ENCODE data around the gene ELOVL1.
"Not testable (repeated sequence)": the region's sequence is repeated elsewhere in the genome, so short reads cannot be mapped to it uniquely, and the experiment has no call there.

Gene ELOVL1

GRCh38 chr1:43367904-43368645 lies at the start of gene ELOVL1:
Gene ELOVL1 (minus strand): TSS chr1:43368011. CDS start chr1:43365609, 2,402 bp downstream.
- FAIRE-seq = no peak

DNA sequence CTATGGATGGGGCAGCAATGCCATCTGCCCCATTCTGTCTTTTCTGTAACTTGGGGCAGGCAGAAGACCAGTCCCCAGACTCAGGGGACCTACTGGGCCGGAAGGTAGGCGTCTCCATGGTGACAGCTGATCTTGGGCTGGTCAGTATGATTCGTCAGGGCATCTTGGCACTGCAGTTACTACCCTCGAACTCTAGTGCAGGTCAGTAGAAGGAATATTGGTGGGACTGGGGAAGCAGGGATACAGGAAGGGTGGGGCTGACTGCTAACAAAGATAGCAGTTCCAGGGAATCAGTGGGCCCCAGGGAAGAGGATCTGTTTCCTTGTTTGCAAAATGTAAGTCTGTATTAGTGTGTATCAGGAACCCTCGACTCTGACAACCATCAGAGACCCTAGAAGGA lies 48.1 kb upstream of the ELOVL1 start:
- FAIRE-seq = no peak

DNA sequence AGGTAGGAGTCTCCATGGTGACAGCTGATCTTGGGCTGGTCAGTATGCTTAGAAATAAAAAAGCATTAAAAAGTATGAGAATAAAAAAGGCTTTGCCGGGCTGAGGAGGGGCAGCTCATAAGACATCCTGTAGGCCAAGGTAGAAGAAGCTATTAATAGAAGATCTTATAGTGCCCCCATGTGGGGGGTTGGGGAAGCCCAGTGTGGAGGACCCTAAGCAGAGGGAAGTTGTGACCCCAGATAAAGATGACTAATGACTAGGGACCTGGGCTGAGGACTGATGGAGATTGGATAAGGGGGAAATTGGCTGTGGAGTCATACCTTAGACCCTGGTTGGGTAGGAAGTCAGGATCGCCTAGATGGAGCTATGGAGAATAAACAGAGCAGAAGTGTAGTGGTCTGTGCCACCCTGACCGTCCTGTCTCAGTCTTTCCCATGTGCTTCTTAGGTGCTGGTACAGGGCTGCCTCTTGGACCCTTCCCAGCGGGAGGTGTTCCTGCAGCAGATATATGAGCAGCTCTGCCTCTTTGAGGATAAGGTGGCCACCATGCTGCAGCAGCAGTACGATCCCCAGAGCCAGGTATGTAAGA lies 46.9 kb upstream of the ELOVL1 start:
- FAIRE-seq = no peak

- not testable (repeated sequence) for FAIRE-seq
Observed at GRCh38 chr1:43413426-43413825, 45.6 kb upstream of the ELOVL1 start.

DNA sequence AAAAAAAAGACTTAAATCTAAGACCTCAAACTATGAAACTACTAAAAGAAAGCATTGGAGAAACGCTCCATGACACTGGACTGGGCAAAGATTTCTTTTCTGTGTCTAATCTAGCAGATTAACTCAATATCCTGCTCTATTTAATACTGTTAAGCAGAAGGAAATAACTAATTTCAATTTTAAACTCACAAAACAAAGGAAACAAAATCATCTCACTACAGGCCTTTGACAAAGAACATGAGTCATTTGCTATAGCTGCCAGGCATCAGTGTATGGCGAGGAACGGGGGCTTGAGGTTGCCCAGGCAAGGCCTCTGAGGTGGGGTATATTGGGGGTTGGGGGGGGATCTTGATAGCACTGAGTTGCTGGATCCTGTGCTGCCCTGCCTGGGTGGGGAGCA lies 42.8 kb upstream of the ELOVL1 start:
- FAIRE-seq = no peak

GRCh38 chr1:43405876-43406234 lies 38.0 kb upstream of the ELOVL1 start:
- FAIRE-seq = no peak

DNA sequence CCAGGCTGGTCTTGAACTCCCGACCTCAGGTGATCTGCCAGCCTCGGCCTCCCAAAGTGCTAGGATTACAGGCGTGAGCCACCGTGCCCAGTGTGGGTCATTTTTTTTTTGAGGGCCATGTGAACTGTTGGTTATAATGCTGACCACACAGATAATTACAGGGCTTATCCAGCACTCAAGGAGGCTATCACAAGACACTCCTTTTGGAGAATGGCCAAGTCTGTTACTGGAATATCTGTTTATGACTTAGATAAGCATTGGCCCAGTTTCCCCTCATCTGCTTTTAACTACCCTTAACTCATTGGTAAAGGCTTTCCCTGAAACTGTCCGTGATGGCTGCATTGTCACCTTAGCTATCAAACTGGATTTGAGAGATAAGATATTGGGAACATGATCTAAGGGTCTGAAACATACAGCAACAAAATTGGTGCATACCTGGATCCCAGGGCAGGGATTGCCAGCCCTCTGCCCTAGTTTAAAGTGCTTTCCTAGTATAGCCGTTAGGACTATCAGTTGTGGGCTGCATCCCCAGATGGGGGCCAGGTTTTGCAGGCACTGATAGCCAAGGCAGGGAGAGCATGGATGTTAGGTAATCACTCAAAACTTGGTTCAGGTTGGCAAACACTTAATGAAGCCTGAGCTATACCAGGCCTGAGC lies 37.5 kb upstream of the ELOVL1 start:
- FAIRE-seq = no peak

DNA sequence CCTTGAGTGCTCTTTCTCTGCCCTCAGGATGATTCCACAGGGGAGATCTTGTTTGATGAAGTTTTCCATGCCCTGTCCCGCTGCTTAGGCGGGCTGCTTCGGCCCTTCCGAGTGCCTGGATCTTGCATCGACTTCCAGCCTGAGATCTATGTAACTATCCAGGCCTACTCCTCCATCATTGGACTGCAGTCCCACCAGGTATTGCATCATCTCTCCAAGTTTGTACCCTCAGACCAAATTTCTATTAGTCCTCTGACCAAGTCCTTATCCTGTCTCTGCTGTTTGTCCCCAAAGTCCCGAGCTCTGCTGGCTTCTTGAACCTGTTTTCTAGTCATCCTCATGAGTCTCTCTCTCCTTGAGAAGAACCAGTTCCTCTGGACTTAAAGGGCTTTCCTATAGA lies 36.5 kb upstream of the ELOVL1 start:
- FAIRE-seq = no peak

GRCh38 chr1:43402089-43402865 lies 34.5 kb upstream of the ELOVL1 start:
- no peak for FAIRE-seq

DNA sequence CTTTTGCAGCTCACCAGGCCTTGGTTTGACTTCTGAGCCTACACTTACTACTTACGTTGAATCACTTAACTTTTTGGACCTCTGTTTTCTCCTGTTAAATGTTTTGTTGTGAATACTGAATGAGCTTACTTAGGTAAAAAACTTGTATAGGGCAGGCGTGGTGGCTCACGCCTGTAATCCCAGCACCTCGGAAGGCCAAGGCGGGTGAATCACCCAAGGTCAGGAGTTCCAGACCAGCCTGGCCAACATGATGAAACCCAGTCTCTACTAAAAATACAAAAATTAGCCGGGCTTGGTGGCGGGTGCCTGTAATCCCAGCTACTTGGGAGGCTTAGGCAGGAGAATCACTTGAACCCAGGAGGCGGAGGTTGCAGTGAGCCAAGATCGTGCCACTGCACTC lies 32.6 kb upstream of the ELOVL1 start:
- FAIRE-seq = not testable (repeated sequence)

DNA sequence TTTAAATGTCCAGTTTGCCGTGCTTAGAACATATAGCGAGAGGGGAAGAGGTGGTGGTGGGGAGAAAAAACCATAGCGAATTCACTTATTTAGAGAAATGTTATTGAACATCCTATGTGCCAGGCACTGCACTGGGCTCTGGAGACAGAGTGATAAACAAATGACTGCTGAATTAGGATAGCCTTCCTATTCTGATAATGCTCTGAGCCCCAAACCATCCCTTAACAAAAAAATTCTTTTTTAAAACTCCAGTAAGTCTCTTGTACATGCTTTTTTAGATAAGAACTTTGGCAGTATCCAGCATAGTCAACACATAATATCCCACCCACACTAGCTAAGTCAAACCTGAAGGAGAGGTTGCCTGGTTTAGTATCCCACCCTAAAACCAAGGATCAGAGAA lies 30.4 kb upstream of the ELOVL1 start:
- FAIRE-seq = no peak

- FAIRE-seq = no peak
Observed at GRCh38 chr1:43396059-43396458, 28.2 kb upstream of the ELOVL1 start.

DNA sequence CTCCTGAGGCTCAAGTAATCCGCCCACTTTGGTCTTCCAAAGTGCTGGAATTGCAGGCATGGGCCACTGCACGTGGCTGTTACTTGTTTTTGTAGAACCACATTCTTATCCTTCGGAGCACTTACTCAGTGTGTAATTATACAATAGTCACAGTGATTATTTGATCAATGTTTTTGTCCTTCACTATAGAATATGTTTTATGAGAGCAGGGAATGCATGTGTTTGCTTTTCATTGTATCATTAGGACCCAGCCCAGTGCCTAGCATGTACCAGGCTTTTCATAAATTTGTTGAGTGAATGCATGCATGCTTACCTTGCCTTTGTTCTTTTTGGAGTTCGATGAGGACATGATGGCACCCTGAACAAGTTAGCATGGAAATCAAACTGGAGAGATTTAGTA lies 27.7 kb upstream of the ELOVL1 start:
- FAIRE-seq = no peak

GRCh38 chr1:43392702-43393101 lies 24.9 kb upstream of the ELOVL1 start:
- FAIRE-seq = no peak

DNA sequence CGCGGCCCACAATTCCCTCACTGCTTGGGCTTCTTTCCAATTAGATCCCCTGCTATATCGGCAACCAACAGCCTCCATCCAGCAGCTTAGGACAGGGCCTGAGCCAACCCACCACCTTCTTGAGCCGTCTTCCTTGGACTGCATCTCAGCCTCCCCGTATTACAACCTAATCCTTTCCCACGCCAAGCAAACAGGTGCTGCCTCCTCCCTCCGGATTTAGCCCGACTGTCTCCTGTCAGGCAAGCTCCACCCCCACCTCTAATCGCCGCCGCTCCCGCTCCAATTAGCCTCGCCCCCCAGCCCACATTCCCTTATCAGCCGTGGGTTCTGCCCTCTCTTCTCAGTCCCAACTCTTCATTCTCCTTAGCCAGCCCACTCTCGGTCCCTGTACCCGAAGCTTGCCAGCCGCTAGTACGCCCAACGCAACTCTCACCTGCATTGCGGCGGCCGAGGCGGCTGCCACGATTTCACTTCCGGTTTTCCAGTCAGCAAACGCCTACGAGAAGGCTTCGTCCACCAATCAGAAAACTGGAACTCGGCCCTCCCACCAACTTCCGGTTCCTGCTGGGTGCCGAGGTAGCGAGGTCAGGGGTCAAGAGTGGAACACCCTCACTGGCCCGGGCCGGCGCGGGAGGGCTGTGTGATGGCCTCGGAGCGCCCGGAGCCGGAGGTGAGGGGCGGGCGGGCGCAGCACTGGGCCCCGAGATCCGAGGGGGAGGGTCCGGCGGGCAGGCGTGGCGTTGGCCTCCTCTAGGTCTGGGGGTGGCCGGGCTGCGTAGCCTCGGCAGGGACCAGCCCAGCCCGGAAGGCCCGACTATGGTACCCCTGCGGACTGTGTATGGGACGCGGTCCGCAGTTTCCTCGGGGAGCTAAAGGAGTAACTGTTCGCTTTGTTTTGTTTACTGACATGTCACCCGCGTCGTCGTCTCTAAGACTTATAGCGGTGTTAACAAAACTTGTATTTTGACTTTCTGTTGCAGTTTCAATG lies 21.8 kb upstream of the ELOVL1 start, which contains the start of the genes MED8 and SZT2:
MED8 (minus strand) TSS at position 475 of the 988 bp plus-strand sequence; CDS start at position 439, 36 bp downstream.
SZT2 (plus strand) TSS at position 574 of the 988 bp plus-strand sequence; CDS start at position 644, 70 bp downstream.
- no peak for FAIRE-seq

- no peak for FAIRE-seq
Observed at GRCh38 chr1:43388613-43389012, 20.8 kb upstream of the ELOVL1 start.

GRCh38 chr1:43387976-43388599 lies 20.3 kb upstream of the ELOVL1 start:
- no peak for FAIRE-seq

DNA sequence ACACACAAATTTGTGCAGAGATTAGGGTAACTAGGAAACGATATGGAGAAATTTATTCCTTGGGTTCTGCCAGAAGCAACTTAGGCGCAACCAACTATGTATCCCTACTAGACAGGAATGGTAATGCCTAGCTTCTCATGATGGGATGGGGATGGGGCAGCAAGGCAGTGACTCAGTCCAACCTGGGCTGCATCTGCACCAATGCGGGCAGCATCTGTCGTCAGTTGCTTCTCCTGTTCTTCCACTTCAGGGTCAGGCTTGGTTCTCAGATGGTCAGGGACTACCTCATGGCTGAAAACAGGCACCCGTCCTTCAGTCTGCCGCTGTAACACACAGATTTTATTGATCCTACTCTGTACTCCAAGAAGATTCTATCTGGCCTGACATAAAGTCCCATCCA lies 18.9 kb upstream of the ELOVL1 start:
- FAIRE-seq = no peak

DNA sequence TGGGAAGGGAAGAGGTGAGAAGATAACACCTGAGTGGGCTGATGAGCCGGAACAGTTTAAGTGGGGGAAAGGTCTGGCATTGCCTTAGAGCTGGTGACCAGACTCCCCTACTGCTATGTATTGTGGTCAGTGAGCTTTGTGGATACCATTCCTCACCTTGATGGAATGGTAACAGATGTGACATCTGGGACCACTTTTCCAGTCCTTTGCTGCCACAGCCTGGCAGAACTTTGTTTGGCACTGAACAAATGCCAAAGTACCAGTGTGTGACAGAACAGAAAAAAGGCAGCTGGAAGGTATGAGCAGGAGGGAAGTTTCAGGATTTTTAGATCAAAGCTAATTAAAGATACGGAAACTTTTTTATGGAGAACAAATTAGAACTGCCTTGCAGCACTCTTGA lies 15.6 kb upstream of the ELOVL1 start:
- FAIRE-seq = no peak

DNA sequence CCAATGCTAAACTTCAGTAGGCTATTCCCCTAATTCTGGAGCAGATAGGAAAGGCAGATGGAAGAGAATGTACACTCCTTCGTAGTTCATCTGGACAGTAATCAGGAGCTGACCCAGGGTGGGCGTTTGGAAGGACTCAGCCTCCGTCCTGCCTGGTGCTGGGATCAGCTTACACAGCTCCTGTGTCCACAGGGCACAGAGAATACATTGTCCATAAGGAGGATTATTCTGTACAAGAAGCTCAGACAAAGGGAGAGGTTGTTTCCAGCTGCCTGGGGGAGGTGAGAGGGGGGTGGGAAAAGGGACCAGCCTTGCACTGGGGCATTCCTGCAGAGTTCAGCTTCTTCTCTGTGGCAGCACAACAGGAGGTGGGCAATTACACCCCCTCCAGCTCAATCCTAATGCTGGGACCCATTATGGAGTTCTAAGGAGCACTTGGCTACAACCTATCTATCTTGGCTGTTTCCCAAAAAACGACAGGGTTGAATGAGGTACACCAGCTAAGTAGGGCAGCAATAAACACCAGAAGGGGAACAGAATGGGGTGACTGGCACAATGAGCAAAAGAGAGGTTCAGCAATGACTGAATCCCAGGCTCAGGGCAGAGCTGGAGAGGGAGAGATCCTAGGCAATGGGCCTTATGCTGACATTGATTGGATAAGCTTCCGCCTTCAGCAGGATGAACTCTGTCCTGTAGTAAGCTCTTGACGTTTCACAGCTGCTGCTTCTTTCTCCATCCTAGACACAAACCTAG lies 14.4 kb upstream of the ELOVL1 start:
- FAIRE-seq = no peak

- no peak for FAIRE-seq
Observed at GRCh38 chr1:43381612-43382011, 13.8 kb upstream of the ELOVL1 start.
